Measurements from ENCODE around the gene NT5DC2. TPM values are rescaled to one million over a fixed set of nuclear protein-coding genes. Genes with fewer than 3 reads are reported as not detected.

The NT5DC2 gene
- total RNA-seq = 10 to 100 TPM; 66.6 to 73.4 TPM

DNA sequence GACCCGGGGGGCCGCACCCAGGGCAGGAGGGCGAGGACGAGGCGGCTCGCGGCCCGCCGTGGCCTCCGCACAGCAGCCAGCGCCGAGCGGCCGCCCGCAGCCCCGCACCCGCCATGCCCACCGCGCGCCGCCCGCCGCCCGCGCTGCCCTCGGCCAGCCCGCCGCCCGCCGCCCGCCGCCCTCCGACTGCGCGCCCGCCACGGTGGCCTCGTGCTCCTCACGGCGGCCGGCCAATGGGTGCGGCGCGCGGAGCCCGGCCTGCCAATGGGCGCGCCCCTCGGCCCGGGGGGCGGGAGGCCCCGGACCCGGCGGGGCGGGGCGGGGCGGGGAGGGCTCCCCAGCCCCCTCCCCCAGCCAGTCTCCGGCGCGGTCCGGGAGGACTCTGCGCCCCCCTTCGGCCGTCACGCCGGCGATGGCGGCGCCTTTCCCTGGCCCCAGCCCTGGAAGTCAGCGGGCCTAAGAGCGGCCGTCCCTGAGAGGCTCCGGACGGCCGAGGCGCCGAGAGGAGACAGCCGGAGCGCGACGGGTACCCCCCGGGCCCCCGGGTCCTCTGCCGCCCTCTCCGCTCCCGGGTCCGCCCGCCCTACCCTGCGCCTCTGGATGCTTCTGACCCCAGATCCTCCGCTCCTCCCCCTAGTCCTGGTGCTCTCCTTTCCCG, at the start of gene NT5DC2:
Gene NT5DC2 (minus strand): TSS at position 235 of the 658 bp plus-strand sequence. CDS start 120 bp downstream, at position 115.
- H3K36me3 Mint-ChIP-seq = peaks cover 15% of the 10 kb centered on the region
- H3K27me3 Mint-ChIP-seq = peaks cover 3% of the 10 kb centered on the region
- H3K27ac Mint-ChIP-seq = peak within 1 kb of the TSS; percentile 56
- H3K9me3 Mint-ChIP-seq = no peaks in the 10 kb centered on the region
- peak within 1 kb of the TSS; percentile 82 for H3K4me3 Mint-ChIP-seq
- DNase-seq = peak; percentile 87
- peaks cover 28% of the 10 kb centered on the region for H3K4me1 Mint-ChIP-seq

DNA sequence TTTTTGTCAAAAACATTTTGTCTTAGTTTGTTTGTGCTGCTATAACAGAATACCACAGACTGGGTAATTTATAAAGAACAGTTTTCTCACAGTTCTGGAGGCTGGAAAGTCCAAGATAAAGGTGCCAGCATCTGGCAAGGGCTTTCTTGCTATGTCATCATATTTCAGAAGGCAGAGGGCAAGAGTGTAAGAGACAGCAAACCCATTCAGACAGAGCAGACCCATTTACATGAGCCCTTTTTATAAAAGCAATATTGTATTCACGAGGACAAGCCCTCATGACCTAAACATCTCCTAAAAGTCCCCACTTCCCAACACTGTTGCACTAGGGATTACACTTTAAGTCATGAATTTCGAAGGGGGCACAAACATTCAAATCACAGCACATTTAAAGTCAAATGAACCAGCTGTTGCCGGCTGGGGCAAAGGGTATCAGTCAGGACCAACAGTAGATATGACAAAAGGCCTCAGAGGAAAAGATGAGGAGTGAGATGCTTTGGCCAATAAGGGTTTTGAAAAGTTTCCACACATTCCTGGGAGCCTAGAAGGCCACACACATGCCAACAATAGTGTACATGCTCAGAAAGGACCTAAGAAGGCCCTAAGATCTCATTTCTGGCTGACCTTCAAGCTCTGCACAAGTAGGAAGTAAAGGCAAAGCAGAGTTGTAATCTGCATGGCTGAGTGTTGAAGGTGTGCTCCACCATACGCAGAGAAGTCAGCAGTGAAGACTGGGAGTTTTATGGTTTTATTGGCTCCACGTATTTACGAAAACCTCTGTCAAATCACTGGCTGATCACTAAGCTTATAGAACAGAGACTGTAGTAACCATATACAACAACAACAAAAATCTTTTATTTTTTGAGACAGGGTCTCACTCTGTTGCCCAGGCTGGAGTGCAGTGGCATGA, 40.7 kb upstream of the NT5DC2 start:
- Mint-ChIP-seq H3K9me3 (no peaks in the 10 kb centered on the region), H3K27ac (no peak overlapping the region), H3K4me3 (no peak overlapping the region), H3K27me3 (no peaks in the 10 kb centered on the region), H3K36me3 (peaks cover 45% of the 10 kb centered on the region), H3K4me1 (no peaks in the 10 kb centered on the region)
- DNase-seq = no peak

- H3K27ac Mint-ChIP-seq = no peak overlapping the region
- H3K27me3 Mint-ChIP-seq = no peaks in the 10 kb centered on the region
- H3K4me3 Mint-ChIP-seq = no peak overlapping the region
- H3K9me3 Mint-ChIP-seq = no peaks in the 10 kb centered on the region
- no peak for DNase-seq
- H3K4me1 Mint-ChIP-seq = no peaks in the 10 kb centered on the region
- peaks cover 30% of the 10 kb centered on the region for H3K36me3 Mint-ChIP-seq
These were observed 38.6 kb upstream of the NT5DC2 start for GRCh38 chr3:52572221-52572620.

DNA sequence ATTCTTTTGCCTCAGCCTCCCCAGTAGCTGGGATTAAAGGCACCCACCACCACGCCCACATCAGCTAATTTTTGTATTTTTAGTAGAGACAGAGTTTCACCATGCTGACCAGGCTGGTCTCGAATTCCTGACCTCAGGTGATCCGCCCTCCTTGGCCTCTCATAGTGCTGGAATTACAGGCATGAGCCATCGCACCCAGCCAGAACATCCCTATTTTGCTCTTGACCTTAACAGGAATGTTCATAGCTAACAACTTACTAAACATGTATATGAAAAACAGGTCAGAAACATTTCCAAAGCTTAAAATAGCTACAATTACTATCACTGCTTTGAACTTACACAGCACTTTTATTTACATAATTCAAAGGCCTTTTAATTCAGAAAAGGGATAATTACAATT, 36.4 kb upstream of the NT5DC2 start:
- no peaks in the 10 kb centered on the region for H3K4me1 Mint-ChIP-seq
- peaks cover 16% of the 10 kb centered on the region for H3K36me3 Mint-ChIP-seq
- no peaks in the 10 kb centered on the region for H3K27me3 Mint-ChIP-seq
- H3K9me3 Mint-ChIP-seq = no peaks in the 10 kb centered on the region
- no peak overlapping the region for H3K4me3 Mint-ChIP-seq
- H3K27ac Mint-ChIP-seq = no peak overlapping the region
- DNase-seq = no peak

- no peak overlapping the region for H3K27ac Mint-ChIP-seq
- H3K27me3 Mint-ChIP-seq = no peaks in the 10 kb centered on the region
- no peak overlapping the region for H3K4me3 Mint-ChIP-seq
- H3K36me3 Mint-ChIP-seq = peaks cover 12% of the 10 kb centered on the region
- no peaks in the 10 kb centered on the region for H3K4me1 Mint-ChIP-seq
- H3K9me3 Mint-ChIP-seq = no peaks in the 10 kb centered on the region
- no peak for DNase-seq
These were observed 34.4 kb upstream of the NT5DC2 start for GRCh38 chr3:52568069-52568468.

DNA sequence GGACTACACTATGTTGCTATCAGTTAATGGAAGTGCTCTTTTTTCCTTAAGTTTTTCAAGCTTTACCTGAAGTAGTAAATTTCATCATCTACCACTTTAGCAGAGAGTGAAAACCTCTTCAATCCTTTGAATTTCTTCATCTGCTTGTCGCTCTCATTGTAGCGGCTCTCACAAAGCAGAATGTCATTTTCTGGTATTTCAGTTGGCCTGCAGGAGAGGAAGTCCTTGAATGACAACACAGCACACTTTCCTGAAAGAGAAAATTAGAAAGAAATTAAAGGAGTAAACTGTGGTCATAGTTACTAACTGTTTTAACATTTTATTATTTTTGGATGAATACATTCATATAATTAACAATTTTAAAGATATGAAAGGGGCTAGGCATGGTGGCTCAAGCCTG, 30.3 kb upstream of the NT5DC2 start:
- peaks cover 17% of the 10 kb centered on the region for H3K36me3 Mint-ChIP-seq

GRCh38 chr3:52561028-52561747, 27.5 kb upstream of the NT5DC2 start:
- H3K4me1 Mint-ChIP-seq = peaks cover 4% of the 10 kb centered on the region
- peaks cover 18% of the 10 kb centered on the region for H3K36me3 Mint-ChIP-seq
- H3K27ac Mint-ChIP-seq = no peak overlapping the region
- no peaks in the 10 kb centered on the region for H3K9me3 Mint-ChIP-seq
- no peak for DNase-seq
- no peak overlapping the region for H3K4me3 Mint-ChIP-seq
- H3K27me3 Mint-ChIP-seq = no peaks in the 10 kb centered on the region

More for the DNA sequence above, 30.3 kb upstream of the NT5DC2 start:
- no peak overlapping the region for H3K27ac Mint-ChIP-seq
- no peaks in the 10 kb centered on the region for H3K9me3 Mint-ChIP-seq
- DNase-seq = no peak
- no peaks in the 10 kb centered on the region for H3K27me3 Mint-ChIP-seq
- no peaks in the 10 kb centered on the region for H3K4me1 Mint-ChIP-seq
- H3K4me3 Mint-ChIP-seq = no peak overlapping the region

DNA sequence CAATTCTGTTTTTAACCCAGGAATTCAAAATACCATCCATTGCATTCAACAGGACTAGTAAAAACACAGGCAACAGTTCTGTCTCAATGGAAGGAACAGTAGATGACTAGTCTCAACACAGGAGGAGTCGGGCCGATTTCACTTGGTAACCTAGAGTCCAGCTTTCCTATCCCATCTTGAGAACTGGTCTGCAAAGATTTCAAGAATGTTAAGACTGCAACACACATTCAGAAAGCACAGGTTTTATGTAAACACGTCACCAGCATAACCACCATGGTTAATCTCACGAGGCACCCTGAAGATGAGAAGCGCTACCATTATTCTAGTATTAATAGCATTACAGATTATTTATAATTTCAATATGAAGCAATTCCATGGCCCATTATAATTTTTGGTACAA, 24.8 kb upstream of the NT5DC2 start:
- Mint-ChIP-seq H3K4me1 (peaks cover 12% of the 10 kb centered on the region), H3K4me3 (no peak overlapping the region), H3K36me3 (peaks cover 22% of the 10 kb centered on the region), H3K9me3 (no peaks in the 10 kb centered on the region), H3K27me3 (no peaks in the 10 kb centered on the region), H3K27ac (no peak overlapping the region)
- DNase-seq = no peak

DNA sequence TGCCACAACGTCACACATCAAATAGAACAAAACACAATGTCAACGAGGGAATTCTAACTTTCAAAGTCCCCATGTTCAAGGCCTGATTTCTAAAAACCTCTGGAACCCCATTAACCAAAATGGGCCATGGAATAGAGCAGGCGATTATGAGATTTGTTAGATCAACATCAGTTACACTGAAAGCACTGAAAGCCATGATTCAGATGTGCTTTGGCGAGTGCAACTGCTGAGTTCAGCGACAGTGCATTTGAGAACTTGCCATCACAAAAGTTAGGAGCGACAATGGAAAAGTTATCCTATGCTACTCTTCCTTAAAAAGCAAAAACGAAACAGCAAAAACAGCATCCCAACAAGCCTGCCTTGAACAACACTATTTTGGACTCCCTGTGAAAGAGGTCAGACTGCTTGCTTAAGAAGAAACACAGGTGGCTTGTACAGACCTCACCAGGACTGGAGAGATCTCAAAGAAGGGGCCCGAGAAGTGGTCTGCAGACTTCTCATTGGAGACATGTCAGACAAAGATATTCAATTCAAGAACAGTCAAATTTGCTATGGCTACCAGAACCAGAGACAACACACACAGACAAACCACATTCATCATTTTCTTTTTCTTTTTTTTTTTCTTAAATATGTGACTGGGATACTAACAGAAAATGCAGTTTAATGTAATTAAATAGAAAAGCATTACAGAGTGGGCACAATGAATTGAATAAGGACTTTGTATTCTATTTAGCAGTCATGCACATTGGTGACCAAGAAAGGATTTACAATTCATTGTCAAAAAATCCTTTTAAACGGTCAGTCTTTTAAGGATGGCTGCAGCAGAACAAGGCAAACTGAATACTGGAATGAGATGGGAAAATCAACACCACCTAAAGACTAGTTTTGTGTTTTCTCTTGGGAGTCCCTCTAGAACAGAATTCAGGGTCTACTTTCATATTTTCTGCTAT, 23.6 kb upstream of the NT5DC2 start:
- H3K4me1 Mint-ChIP-seq = peaks cover 12% of the 10 kb centered on the region
- H3K36me3 Mint-ChIP-seq = peaks cover 14% of the 10 kb centered on the region

GRCh38 chr3:52555056-52555455, 21.4 kb upstream of the NT5DC2 start:
- H3K27me3 Mint-ChIP-seq = no peaks in the 10 kb centered on the region
- H3K4me3 Mint-ChIP-seq = no peak overlapping the region
- H3K9me3 Mint-ChIP-seq = no peaks in the 10 kb centered on the region
- no peak overlapping the region for H3K27ac Mint-ChIP-seq
- peaks cover 12% of the 10 kb centered on the region for H3K4me1 Mint-ChIP-seq
- no peak for DNase-seq
- peaks cover 11% of the 10 kb centered on the region for H3K36me3 Mint-ChIP-seq

More for the DNA sequence above, 23.6 kb upstream of the NT5DC2 start:
- no peak for DNase-seq
- H3K9me3 Mint-ChIP-seq = no peaks in the 10 kb centered on the region
- H3K27me3 Mint-ChIP-seq = no peaks in the 10 kb centered on the region
- no peak overlapping the region for H3K27ac Mint-ChIP-seq
- H3K4me3 Mint-ChIP-seq = no peak overlapping the region

- Mint-ChIP-seq H3K4me3 (no peak overlapping the region), H3K27ac (no peak overlapping the region), H3K36me3 (peaks cover 10% of the 10 kb centered on the region), H3K4me1 (peaks cover 12% of the 10 kb centered on the region), H3K27me3 (no peaks in the 10 kb centered on the region), H3K9me3 (no peaks in the 10 kb centered on the region)
- no peak for DNase-seq
These were observed 20.5 kb upstream of the NT5DC2 start for GRCh38 chr3:52554026-52554755.

DNA sequence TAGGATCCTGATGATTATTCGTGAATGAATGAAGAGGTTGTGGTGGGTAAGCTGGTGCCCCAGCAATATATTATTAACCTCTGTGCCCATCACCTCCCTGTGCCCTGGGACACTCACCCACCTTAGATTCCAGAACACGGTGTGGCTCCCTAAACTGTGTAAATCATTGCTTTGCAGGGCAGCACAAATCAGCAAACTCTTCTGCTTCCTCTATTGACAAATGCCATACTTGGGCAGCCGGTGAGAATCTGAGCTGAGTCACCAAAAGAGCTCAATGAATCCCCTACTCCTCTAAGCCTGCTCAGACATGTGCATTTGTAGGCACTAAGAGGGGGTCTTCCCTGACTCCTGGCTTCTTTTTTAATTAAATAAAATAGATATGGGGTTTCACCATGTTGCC, 18.4 kb upstream of the NT5DC2 start:
- Mint-ChIP-seq H3K4me1 (peaks cover 12% of the 10 kb centered on the region), H3K4me3 (no peak overlapping the region), H3K27me3 (no peaks in the 10 kb centered on the region), H3K36me3 (peaks cover 10% of the 10 kb centered on the region), H3K9me3 (no peaks in the 10 kb centered on the region), H3K27ac (no peak overlapping the region)
- DNase-seq = no peak

DNA sequence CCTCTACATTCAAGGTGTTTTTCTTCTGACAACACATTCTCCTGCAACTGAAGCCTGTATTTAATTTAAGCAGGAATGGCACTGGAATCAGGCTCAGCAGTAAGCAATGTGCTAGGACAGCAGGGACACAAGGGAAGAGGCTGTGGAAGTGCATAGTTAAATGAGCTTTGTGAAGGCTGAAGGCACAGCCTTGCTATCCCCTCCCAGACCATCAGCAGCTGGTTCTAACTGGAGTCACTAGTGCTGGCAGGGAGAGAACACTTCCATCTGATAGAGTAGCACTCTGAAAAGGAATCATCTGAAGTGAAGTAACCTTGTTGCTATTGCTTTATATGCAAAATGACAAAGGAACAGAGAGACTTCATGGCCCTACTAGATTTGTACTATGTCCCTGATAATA, 17.5 kb upstream of the NT5DC2 start:
- Mint-ChIP-seq H3K4me1 (peaks cover 7% of the 10 kb centered on the region), H3K36me3 (peaks cover 8% of the 10 kb centered on the region), H3K27me3 (no peaks in the 10 kb centered on the region), H3K9me3 (no peaks in the 10 kb centered on the region), H3K4me3 (no peak overlapping the region), H3K27ac (no peak overlapping the region)
- no peak for DNase-seq

DNA sequence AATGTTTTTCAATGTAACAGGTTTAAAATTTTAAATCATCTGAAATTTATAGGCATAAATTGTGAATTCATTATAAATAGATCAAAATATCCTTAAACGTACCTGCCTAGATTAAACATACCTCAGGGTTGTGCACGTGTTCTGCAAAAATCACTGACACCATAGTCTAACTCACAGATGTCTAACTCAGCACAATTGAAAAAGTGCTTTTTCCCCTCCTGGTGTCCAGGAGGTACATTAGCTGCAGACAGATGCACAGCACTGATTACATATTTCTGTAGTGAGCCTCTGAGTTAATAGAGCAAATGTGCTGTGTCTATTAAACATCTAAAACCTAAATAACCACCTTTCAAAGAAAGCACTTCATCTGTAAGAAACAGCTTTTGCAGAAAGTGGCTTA, 13.5 kb upstream of the NT5DC2 start:
- peaks cover 2% of the 10 kb centered on the region for H3K4me1 Mint-ChIP-seq
- DNase-seq = no peak
- H3K4me3 Mint-ChIP-seq = no peak overlapping the region
- H3K36me3 Mint-ChIP-seq = peaks cover 8% of the 10 kb centered on the region
- no peak overlapping the region for H3K27ac Mint-ChIP-seq
- no peaks in the 10 kb centered on the region for H3K27me3 Mint-ChIP-seq
- H3K9me3 Mint-ChIP-seq = no peaks in the 10 kb centered on the region
